DMS114 treated with DMSO at 0.1 percent for 48 hours (cell line): ENCODE results near the gene DMP1.
"Not testable (repeated sequence)": the region's sequence is repeated elsewhere in the genome, so short reads cannot be mapped to it uniquely, and the experiment has no call there.

ENCODE experiments used
- DNase-seq: peaks from one replicate; lab custom pipeline; 2025; ENCODE audit not compliant: unreplicated experiment; lab: John Stamatoyannopoulos, UW

Gene DMP1

GRCh38 chr4:87679449-87680169 is 29.5 kb downstream of the DMP1 start:
- DNase-seq, result peak; percentile 10

GRCh38 chr4:87680271-87680670 is 30.2 kb downstream of the DMP1 start:
- no peak for DNase-seq

GRCh38 chr4:87688316-87688715 is 38.2 kb downstream of the DMP1 start:
- no peak for DNase-seq

GRCh38 chr4:87690947-87691346 is 40.9 kb downstream of the DMP1 start:
- not testable (repeated sequence) for DNase-seq

GRCh38 chr4:87692060-87692459 is 42.0 kb downstream of the DMP1 start:
- DNase-seq, result not testable (repeated sequence)

- no peak for DNase-seq
These were observed 47.2 kb downstream of the DMP1 start for GRCh38 chr4:87697272-87697671.

GRCh38 chr4:87697945-87698344 is 47.9 kb downstream of the DMP1 start:
- no peak for DNase-seq

GRCh38 chr4:87698394-87698793 is 48.3 kb downstream of the DMP1 start:
- no peak for DNase-seq

- DNase-seq, result no peak
These were observed 53.9 kb downstream of the DMP1 start for GRCh38 chr4:87704001-87704400.

- DNase-seq, result no peak
These were observed 57.3 kb downstream of the DMP1 start for GRCh38 chr4:87707279-87707918.
